ENCODE measurements around the gene PFDN6. TPM values are rescaled to one million over a fixed set of nuclear protein-coding genes. Genes with fewer than 3 reads are reported as not detected.

Gene PFDN6
- total and polyA plus RNA-seq, 2 of the 13 experiments (the other 11 are each of a cell fraction or from before 2014, with no cell fraction given): 75.5 to 87.0 TPM

GRCh38 chr6:33247977-33248642 lies 41.3 kb upstream of the PFDN6 start (continued):
- TF ChIP-seq KAT8 (CRISPR knock-in tag; IDR thresholded peaks at IDR 0.05) (peak; percentile 41; the same call in 1 of the 2 replicates), TARDBP (CRISPR knock-in tag; IDR thresholded peaks at IDR 0.05) (peak; percentile 18; the same call in 1 of the 2 replicates), YY1 (IDR thresholded peaks at IDR 0.05; ENCODE audit: insufficient read depth, insufficient replicate concordance, low read depth, low read length) (peak; percentile 42), SMC3 (IDR thresholded peaks at IDR 0.05; ENCODE audit: low read length) (peak; percentile 87), ZNF598 (CRISPR knock-in tag; IDR thresholded peaks at IDR 0.05; ENCODE audit: borderline replicate concordance) (0 out of 2 replicates have a peak, but pooled peaks have one; percentile 60), BCL6 (CRISPR knock-in tag; IDR thresholded peaks at IDR 0.05) (peak; percentile 61), SOX5 (CRISPR knock-in tag; IDR thresholded peaks at IDR 0.05; ENCODE audit: borderline replicate concordance) (peak; percentile 35; the same call in 1 of the 2 replicates), MEIS2 (CRISPR knock-in tag; IDR thresholded peaks at IDR 0.05) (0 out of 2 replicates have a peak, but pooled peaks have one; percentile 33), ZNF891 (CRISPR knock-in tag; IDR thresholded peaks at IDR 0.05) (no peak), FOXA3 (CRISPR knock-in tag; IDR thresholded peaks at IDR 0.05) (peak; percentile 11; the same call in 1 of the 2 replicates), HCFC1 (IDR thresholded peaks at IDR 0.05; ENCODE audit: low read depth, low read length) (peak; percentile 36; the same call in 1 of the 2 replicates), SIN3B (IDR thresholded peaks at IDR 0.05; ENCODE audit: low read length) (peak; percentile 15; the same call in 1 of the 2 replicates), MXD3 (CRISPR knock-in tag; IDR thresholded peaks at IDR 0.05) (peak; percentile 76), HNRNPUL1 (IDR thresholded peaks at IDR 0.05; ENCODE audit: low read depth, low read length) (no peak), RBM39 (IDR thresholded peaks at IDR 0.05; ENCODE audit: low read depth, low read length, poor library complexity, severe bottlenecking) (no peak), ZNF232 (CRISPR knock-in tag; IDR thresholded peaks at IDR 0.05; ENCODE audit: borderline replicate concordance) (peak; percentile 62; the same call in 1 of the 2 replicates), ZNF746 (CRISPR knock-in tag; IDR thresholded peaks at IDR 0.05) (peak; percentile 11; the same call in 1 of the 2 replicates), NFE2L2 (IDR thresholded peaks at IDR 0.05; ENCODE audit: low read length) (0 out of 2 replicates have a peak, but pooled peaks have one; percentile 1), SP5 (CRISPR knock-in tag; IDR thresholded peaks at IDR 0.05; ENCODE audit: borderline replicate concordance, low read depth) (0 out of 2 replicates have a peak, but pooled peaks have one; percentile 32), THAP11 (CRISPR knock-in tag; IDR thresholded peaks at IDR 0.05) (peak; percentile 36; the same call in 1 of the 2 replicates), FOXP4 (CRISPR knock-in tag; IDR thresholded peaks at IDR 0.05) (peak; percentile 48; the same call in 1 of the 2 replicates), HOXA9 (CRISPR knock-in tag; IDR thresholded peaks at IDR 0.05; ENCODE audit: borderline replicate concordance) (0 out of 2 replicates have a peak, but pooled peaks have one; percentile 34), ZNF614 (CRISPR knock-in tag; IDR thresholded peaks at IDR 0.05; ENCODE audit: borderline replicate concordance) (peak; percentile 56; the same call in 1 of the 2 replicates), ATAD3A (CRISPR knock-in tag; IDR thresholded peaks at IDR 0.05) (peak; percentile 54; the same call in 1 of the 2 replicates), MIXL1 (CRISPR knock-in tag; IDR thresholded peaks at IDR 0.05) (0 out of 2 replicates have a peak, but pooled peaks have one; percentile 47), ZKSCAN8 (CRISPR knock-in tag; IDR thresholded peaks at IDR 0.05; ENCODE audit: borderline replicate concordance) (peak; percentile 65; the same call in 1 of the 2 replicates), CC2D1A (CRISPR knock-in tag; IDR thresholded peaks at IDR 0.05) (0 out of 2 replicates have a peak, but pooled peaks have one; percentile 36), ZBTB38 (CRISPR knock-in tag; IDR thresholded peaks at IDR 0.05) (peak; percentile 7; the same call in 1 of the 2 replicates), ZNF460 (CRISPR knock-in tag; IDR thresholded peaks at IDR 0.05; ENCODE audit: borderline replicate concordance) (no peak; the same call in 1 of the 2 replicates), SAP130 (CRISPR knock-in tag; IDR thresholded peaks at IDR 0.05; ENCODE audit: low read depth) (peak; percentile 67)
